Mesangial cell (primary cell): ENCODE data around the gene NMBR. TPM values are rescaled to one million over a fixed set of nuclear protein-coding genes. Genes with fewer than 3 reads are reported as not detected.

Source experiments
- total RNA-seq: library from RNA; depleted of rRNA; stranded (reverse); fragments of >200 nt; gene quantifications from 2 replicates; pipeline ENCODE4 v1.2.3, GENCODE V29; 2015

The NMBR gene
- 0.25 and 0.33 TPM in 2 replicates for total RNA-seq

GRCh38 chr6:142146828-142147662 is at the start of gene NMBR, which contains the start of gene VTA1:
TSS of gene NMBR (minus strand) at chr6:142147122. CDS start at chr6:142088658, 58,464 bp downstream.
TSS of gene VTA1 (plus strand) at chr6:142147263. CDS start at chr6:142147288, 25 bp downstream.

DNA sequence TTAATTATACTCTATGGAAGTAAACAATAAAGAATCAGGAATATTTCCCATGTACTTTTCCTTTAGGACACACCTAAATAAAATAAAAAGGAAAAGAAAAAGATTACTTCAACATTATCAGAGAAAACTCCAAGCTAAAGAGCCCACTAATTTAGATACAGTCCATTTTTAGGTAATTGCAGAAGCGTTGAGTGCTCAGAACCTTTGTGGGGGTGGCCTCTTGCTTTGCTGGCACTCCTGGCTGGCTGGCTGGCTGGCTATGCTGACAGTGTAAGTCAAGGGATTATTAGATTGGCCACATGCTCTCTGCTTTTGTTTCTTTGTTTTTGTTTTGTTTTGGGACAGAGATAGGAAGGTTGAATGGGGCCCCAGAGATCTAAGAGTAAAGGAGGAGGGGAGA is 14.3 kb downstream of the NMBR start, which contains the start of gene GJE1:
Gene GJE1 (plus strand): TSS at position 301 of the 400 bp plus-strand sequence. CDS start 234 bp downstream, outside the sequence.

Other genes with a start within 250 kb of the NMBR start
- gene GJE1, start 14.2 kb downstream of the NMBR start, total RNA-seq, result not detected in 2 replicates
- gene VTA1, start 141 bp upstream of the NMBR start, total RNA-seq, result 34.4 and 46.9 TPM in 2 replicates
- gene ADGRG6, start 154.9 kb upstream of the NMBR start, total RNA-seq, result 66.2 and 71.1 TPM in 2 replicates